HG02840 (cell line): Measurements from ENCODE around the gene CLDN19.
A peak's percentile ranks its signal among the peaks of the same experiment; 100 is the strongest.

Experiments
- ATAC-seq: cut with Tn5 transposase; IDR thresholded peaks from one replicate; pipeline ENCODE4 v1.9.1; 2021; ENCODE audit warnings: mild to moderate bottlenecking, moderate library complexity, moderate number of reproducible peaks; ENCODE audit not compliant: unreplicated experiment, low FRiP score

CLDN19 gene

DNA sequence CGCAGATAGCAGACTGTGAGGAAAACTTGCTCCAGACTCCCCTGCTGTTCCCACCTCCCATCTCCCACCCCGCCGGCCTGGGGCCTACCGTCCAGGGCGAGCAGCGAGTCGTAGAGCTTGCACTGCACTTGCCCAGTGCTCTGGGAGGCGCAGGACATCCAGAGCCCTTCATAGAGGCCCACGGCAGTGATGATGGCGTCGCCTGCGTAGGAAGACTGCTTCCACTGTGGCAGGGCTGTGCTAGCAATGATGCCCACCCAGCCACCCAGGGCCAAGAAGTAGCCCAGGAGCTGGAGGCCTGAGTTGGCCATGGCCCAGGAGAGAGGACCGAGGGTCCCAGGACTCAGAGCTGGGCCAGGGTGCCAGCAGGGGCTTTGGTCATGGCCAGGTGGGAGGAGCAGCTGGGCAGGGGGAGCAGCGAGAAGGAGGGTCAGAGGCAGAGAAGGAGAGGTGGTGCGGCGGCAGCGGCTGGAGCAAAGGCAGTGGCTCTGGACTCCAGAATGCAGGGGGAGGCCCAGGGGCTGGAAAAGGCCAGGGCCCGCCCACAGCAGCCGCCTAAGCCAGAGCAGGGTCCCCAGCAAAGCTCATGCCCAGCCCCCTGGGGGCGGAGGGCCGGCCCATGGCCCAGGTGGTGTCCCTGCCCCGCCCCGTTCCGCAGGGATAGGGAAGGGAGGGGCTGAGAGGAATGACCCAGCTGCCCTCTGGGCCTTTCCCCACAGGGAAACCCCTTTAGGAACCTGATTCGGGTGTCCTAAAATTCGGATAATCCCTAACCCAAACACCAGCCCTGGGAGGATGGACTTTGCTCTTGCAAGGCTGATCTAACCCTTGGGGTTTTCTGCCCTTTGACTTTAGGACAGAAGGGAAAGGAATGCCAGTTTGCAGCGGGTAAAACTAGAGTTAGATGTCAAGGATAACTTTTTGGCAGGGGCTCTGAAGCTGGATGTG, at the start of gene CLDN19:
Gene CLDN19, minus strand, starts transcription at position 484 of the 948 bp plus-strand sequence. Its CDS starts 173 bp downstream, at position 311.
- ATAC-seq: no peak

DNA sequence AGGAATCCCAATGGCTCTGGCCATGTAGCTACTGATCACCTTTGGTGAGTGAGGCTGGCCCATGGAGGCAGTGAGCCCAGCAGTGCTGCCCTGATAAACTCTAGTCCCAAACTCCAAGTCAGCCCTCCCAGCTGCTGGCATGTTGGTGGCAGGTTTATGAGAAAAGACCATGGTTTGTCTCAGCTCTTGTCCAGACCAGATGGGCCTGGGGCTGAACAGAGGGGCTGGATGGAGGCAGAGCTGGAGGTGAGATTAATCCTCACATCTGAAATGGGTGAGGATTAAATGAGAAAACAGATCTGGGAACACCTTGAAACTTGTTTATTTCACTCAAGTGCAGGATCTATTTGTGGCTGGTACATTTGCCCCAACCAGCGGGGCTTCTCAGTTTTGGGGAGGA, 48.0 kb upstream of the CLDN19 start:
- no peak for ATAC-seq

DNA sequence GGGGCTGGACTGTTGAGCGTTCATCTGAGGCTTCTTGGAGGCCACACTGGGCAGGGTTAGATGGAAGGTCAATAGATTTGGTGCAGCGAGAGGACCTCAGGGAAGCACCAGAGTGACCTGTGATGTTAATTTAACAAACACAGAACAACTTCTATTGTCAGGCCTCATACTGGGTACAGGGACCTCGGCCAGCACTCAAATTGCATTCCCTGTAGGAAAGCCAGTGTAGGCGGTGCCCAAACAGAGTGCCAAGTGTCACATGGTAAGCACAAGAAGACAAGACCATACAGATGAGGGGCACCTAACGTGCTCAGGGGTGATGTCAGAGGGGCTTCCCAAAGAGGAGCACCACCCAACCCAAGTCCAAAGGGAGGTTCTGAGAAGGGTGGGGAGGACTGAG, 46.1 kb upstream of the CLDN19 start:
- no peak for ATAC-seq

GRCh38 chr1:42784946-42785693, 45.1 kb upstream of the CLDN19 start, which contains the start of gene TMEM269:
TSS of gene TMEM269 (plus strand) at chr1:42784991. CDS start at chr1:42789894, 4,903 bp downstream.
- ATAC-seq: no peak

DNA sequence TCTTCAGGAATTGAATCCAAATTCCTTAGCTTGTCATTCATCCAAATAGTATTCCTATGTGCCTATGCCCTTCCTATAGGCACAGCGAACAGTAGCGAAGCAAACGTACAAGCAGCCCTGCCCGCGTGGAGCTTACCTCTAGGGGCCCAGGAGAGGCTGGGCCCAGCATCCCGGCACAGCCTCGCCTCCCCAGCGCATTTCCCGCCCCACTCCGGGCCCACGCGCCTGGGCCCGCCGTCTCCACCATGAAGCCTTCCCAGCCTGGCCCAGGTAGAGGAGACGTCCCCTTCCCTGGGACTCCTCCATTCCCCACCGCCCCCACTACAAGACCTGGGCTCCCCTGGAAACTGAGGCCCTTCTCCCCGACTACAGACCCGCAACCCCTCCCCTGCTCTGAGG, 44.5 kb upstream of the CLDN19 start:
- no peak for ATAC-seq

DNA sequence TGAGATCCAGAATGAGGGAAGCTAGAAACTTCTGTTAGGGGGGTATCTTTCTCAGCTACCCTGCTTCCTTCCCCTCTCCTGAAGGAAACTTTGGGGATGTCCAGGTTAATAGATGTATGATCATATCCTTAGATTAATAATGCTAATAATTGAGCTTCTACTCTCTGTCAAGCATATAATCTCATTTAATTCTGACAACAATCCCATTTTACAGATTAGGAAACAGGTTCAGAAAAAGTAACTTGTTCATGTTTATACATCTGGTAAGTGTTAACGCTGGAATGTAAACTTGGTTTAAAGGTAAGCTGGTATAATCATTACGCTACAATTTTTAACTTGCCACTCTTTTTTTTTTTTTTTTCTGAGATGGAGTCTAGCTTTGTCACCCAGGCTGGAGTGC, 43.1 kb upstream of the CLDN19 start:
- no peak for ATAC-seq

GRCh38 chr1:42780176-42780575, 40.1 kb upstream of the CLDN19 start:
- ATAC-seq: no peak

DNA sequence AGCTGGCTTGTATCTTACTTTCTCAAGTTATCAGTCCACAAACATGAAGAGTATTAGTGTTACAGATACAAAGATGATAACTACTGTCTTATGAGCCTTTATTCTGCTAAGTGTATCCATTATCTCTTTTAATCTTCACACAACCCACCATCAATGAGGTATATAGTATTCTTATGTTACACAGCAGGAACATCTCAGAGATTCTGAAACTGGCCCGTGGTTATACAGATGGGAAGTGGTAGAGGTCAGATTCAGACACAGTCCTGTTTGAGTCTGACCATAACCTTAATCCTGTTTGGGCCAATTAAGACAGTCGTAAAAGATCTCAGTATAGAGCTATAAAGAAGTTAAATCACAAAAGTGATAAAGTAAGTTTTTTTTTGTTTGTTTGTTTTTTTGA, 39.7 kb upstream of the CLDN19 start:
- no peak for ATAC-seq

DNA sequence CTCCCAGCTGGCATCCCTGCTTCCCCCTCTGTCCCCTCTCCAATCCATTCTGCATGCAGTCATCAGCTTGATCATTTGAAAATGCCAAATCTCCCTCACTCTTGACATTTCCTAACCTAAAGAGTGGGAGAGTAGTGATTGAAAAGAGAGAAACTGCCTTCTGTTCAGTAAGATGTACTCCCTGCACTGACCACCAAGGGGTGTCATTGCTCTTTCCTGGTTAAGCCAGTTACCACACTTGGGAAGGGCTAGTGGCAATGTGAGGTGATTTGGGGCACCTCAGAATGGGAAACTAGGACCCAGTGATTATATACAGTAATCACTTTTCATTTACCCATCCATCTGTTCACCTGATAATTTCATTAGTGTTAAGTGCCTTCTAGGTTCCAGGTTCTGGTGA, 37.8 kb upstream of the CLDN19 start:
- no peak for ATAC-seq

DNA sequence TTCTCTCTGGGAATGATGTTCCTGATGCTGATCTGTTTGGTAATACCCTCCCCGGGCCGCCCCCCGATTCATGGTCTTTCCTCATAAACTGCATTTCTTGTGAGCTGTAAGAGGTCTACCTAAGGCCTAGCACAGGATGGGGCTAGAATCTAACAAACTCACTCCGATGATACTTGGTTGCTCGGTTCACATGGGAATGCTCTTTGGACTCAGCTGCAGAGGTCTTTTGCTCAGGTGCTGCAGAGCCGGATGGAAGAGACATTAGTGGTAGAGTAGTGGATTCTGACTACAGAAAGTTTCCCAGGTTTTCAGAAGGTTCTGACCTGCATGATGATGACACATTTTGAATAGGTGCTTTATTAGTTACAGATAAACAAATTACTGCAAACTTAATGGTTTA, 36.5 kb upstream of the CLDN19 start:
- no peak for ATAC-seq

GRCh38 chr1:42774928-42775526, 35.0 kb upstream of the CLDN19 start:
- ATAC-seq: no peak

DNA sequence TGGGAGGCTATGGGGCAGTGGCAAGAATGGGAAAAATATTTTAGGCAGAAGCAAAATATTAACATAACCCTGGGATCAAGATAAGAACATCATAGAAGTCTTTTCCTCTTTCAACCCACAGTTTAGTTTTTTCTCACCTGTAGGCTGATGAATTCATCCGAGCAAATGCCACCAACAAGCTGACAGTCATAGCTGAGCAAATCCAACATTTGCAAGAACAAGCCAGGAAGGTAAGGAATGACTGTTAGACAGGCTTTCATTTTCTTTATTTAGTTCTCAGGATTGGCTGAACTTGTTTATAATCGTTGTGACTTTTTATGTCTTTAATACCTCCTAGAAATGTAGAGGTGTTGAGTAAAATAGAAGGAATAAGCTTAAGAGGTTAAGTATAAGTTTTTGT, 33.4 kb upstream of the CLDN19 start:
- no peak for ATAC-seq

GRCh38 chr1:42769811-42770210, 29.8 kb upstream of the CLDN19 start:
- no peak for ATAC-seq

DNA sequence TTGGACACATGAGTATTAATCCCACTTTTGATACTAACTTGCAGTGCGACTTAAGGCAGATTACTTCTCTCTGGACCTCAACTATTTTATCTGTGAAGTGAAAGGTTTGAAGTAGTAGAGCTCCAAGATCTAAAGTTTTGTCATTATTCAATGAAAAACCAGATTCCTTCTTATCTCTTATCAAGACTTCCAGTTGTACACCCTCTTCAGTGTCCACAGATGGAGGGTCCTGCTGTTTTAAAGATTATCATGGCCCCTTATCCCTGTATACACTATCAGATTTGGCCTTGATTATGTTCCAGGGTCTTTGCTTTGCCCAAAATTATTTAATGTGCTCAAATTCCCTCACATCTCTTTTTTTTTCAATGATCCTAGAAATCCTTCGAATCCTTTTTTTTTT, 28.1 kb upstream of the CLDN19 start:
- no peak for ATAC-seq

- ATAC-seq: peak; percentile 32
Measured at GRCh38 chr1:42767510-42768000, 27.5 kb upstream of the CLDN19 start.

GRCh38 chr1:42766741-42767509, 26.9 kb upstream of the CLDN19 start, which contains the start of the genes C1orf50 and P3H1:
TSS of gene C1orf50 (plus strand) at chr1:42767249. CDS start at chr1:42767312, 63 bp downstream.
TSS of gene P3H1 (minus strand) at chr1:42767028. CDS start at chr1:42766971, 57 bp downstream.
- ATAC-seq: peak; percentile 90

DNA sequence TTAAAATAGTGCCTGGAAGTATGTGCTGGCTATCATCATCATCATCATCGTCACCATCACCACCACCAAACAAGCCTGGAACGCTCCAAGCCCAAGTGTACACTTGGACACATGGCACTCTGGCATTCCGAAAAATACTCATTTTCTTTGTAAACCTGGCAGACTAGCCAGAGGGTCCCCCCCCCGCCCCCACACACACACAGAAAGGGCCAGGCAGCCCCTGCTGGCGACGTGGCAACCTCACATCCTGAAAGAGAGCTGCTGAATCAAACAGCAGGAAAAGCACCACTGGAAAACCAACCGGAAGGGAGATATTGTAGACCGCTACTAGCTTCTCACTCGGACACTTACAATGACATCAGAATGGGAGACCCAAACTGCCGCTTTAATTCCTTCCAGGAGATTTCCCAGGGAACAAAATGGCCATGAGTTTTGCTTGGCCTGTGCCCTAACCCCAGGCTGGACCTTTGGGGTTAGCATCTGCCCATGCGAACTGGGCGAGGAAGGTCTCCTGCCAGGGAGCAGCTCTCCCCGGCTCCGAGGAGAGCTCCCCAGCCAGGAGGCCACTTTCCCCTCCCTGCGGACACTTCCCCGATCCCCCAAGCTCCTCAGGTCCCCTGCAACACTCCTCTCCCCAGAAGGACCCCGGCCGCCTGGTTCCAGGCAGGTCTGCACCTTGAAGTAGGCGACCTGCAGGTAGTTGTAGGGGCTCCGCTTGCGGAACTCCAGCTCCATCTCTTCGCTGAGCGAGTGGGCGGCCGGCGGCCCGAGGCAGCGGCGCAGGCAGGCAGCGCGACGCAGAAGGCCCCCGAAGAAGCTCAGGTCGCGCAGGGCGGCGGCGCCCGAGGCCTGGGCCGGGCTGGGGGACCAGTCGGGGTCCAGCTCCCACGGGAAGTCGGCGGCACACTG, 26.1 kb upstream of the CLDN19 start:
- peak; percentile 24 for ATAC-seq

GRCh38 chr1:42765269-42765668, 25.2 kb upstream of the CLDN19 start:
- no peak for ATAC-seq

DNA sequence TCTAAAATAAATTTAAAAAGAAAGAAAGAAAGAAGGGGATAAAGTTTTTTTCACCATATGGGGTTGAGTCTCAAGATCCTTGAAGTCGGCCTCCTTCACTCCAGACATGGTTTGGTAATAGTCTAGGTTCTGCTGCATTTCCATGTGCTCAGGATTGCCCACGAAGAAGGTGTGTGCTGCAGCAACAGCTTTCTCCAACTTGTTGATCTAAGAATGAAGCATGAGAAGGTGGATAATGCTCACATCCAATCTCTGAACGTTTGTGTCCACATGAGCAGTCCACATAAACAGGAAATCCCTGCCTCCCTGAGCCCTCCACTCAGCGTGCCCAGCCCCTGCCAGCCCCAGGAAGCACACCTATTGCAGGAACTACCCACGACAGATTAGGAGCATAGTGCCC, 22.2 kb upstream of the CLDN19 start:
- ATAC-seq: no peak
